Activated T-helper 2 cell treated with anti-CD3 and anti-CD28 coated beads, Interferon-gamma antibody, Interleukin-2, Interleukin-4, amounts not matched to agents 10 μg/mL and 5 μg/mL and 100 μg/mL, durations not matched to agents 14 hours and 24 hours and 36 hours (primary cell): ENCODE data around the gene PDCD1LG2. TPM values are rescaled to one million over a fixed set of nuclear protein-coding genes. Genes with fewer than 3 reads are reported as not detected.

Source experiments
- DNase-seq: peaks from one replicate; pipeline ENCODE4 v3.0.0; 2021; ENCODE audit warnings: low spot score
- H3K27ac Mint-ChIP-seq: one replicate; pipeline ENCODE4 v1.8.0; 2021; ENCODE audit warnings: mixed read lengths
- H3K27me3 Mint-ChIP-seq: one replicate; pipeline ENCODE4 v1.8.0; 2021; ENCODE audit warnings: low read depth, mixed read lengths
- H3K36me3 Mint-ChIP-seq: one replicate; pipeline ENCODE4 v1.8.0; 2021; ENCODE audit warnings: low read depth, mixed read lengths
- H3K4me1 Mint-ChIP-seq: one replicate; pipeline ENCODE4 v1.8.0; 2021; ENCODE audit warnings: low read depth, mixed read lengths
- H3K4me3 Mint-ChIP-seq: one replicate; pipeline ENCODE4 v1.8.0; 2021; ENCODE audit warnings: low read depth, mild to moderate bottlenecking, moderate library complexity, mixed read lengths
- H3K9me3 Mint-ChIP-seq: one replicate; pipeline ENCODE4 v1.8.0; 2021; ENCODE audit warnings: mixed read lengths
- intact Hi-C: fragments of 100-400 bp; cut with micrococcal nuclease; formaldehyde crosslinking; loops from one replicate; pipeline ENCODE4 v1.15.1; 2023
- total RNA-seq: library from RNA; stranded (reverse); gene quantifications from 2 replicates; pipeline ENCODE4 v1.2.3, GENCODE V29; 2022

PDCD1LG2 gene
- total RNA-seq, 1 donor from 2014 or later: 1.7 TPM

GRCh38 chr9:5587024-5587423, 76.7 kb downstream of the PDCD1LG2 start:
- peaks cover 6% of the 10 kb centered on the region for H3K36me3 Mint-ChIP-seq
- intact Hi-C loops: loop anchor here (2.0 to 5.0 kb wide), 2 partner anchors 28 to 605 kb away; no protein-coding TSS in a partner anchor
- H3K27ac Mint-ChIP-seq: peak overlapping the region; percentile 89
- H3K9me3 Mint-ChIP-seq: peaks cover 4% of the 10 kb centered on the region
- H3K4me1 Mint-ChIP-seq: peaks cover 52% of the 10 kb centered on the region
- H3K27me3 Mint-ChIP-seq: peaks cover 2% of the 10 kb centered on the region
- H3K4me3 Mint-ChIP-seq: no peak overlapping the region
- no peak for DNase-seq

- no peaks in the 10 kb centered on the region for H3K36me3 Mint-ChIP-seq
- H3K9me3 Mint-ChIP-seq: no peaks in the 10 kb centered on the region
- H3K27me3 Mint-ChIP-seq: peaks cover 2% of the 10 kb centered on the region
- intact Hi-C loops: no loop called here
- no peak overlapping the region for H3K27ac Mint-ChIP-seq
- H3K4me3 Mint-ChIP-seq: no peak overlapping the region
- peaks cover 36% of the 10 kb centered on the region for H3K4me1 Mint-ChIP-seq
- no peak for DNase-seq
Measured at GRCh38 chr9:5592231-5592630, 81.9 kb downstream of the PDCD1LG2 start.

DNA sequence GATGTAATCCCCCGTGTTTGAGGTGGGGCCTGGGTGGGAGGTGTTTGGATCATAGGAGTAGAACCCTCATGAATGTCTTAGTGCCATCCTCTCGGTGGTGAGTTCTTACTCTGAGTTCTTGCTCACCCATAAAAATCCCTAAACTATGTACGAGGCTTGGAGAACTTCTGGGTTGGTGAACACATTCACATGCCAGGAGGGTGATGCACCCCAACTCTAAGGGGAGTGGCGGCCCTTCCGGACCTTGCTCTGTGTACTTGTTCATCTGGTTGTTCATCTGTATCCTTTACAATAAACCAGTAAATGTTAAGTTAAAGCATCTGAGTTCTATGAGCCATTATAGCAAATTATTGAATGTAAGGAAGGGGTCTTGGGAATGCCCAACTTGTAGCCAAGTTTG, 82.6 kb downstream of the PDCD1LG2 start:
- intact Hi-C loops: no loop called here
- peaks cover 30% of the 10 kb centered on the region for H3K4me1 Mint-ChIP-seq

DNA sequence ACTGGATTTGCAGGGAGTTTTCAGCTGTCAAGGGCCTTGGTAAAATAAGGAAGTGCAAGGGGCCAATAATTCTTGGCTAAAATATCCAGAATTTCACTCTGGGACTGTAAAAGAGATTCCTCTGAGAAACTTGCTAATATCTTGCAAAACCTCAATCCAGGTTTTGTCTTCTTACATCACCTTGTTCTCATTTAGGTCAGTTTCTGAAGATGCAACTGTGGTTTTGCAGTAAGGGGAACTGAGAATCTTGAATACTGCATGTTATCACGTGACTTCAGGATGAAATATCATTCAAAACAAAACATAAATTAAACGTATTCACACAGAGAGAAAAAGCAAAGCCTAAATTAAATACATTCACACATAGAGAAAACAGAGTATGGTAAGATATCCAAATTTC, 83.6 kb downstream of the PDCD1LG2 start:
- H3K4me1 Mint-ChIP-seq: peaks cover 30% of the 10 kb centered on the region
- no peak for DNase-seq
- intact Hi-C loops: no loop called here
- no peak overlapping the region for H3K27ac Mint-ChIP-seq
- no peak overlapping the region for H3K4me3 Mint-ChIP-seq
- H3K27me3 Mint-ChIP-seq: peaks cover 2% of the 10 kb centered on the region
- no peaks in the 10 kb centered on the region for H3K36me3 Mint-ChIP-seq
- H3K9me3 Mint-ChIP-seq: no peaks in the 10 kb centered on the region

More for the DNA sequence above, 82.6 kb downstream of the PDCD1LG2 start:
- H3K27ac Mint-ChIP-seq: no peak overlapping the region
- H3K27me3 Mint-ChIP-seq: peaks cover 2% of the 10 kb centered on the region
- H3K9me3 Mint-ChIP-seq: no peaks in the 10 kb centered on the region
- DNase-seq: no peak
- H3K4me3 Mint-ChIP-seq: no peak overlapping the region
- H3K36me3 Mint-ChIP-seq: no peaks in the 10 kb centered on the region

- intact Hi-C loops: no loop called here
- Mint-ChIP-seq H3K27ac (no peak overlapping the region), H3K4me1 (peaks cover 32% of the 10 kb centered on the region), H3K9me3 (no peaks in the 10 kb centered on the region), H3K4me3 (no peak overlapping the region), H3K36me3 (no peaks in the 10 kb centered on the region), H3K27me3 (peaks cover 2% of the 10 kb centered on the region)
- DNase-seq: no peak
Measured at GRCh38 chr9:5596173-5596572, 85.8 kb downstream of the PDCD1LG2 start.

GRCh38 chr9:5608298-5609225, 98.2 kb downstream of the PDCD1LG2 start:
- no peaks in the 10 kb centered on the region for H3K27me3 Mint-ChIP-seq
- H3K4me3 Mint-ChIP-seq: peak overlapping the region; percentile 59
- peak overlapping the region; percentile 23 for H3K27ac Mint-ChIP-seq
- no peak for DNase-seq
- peaks cover 16% of the 10 kb centered on the region for H3K4me1 Mint-ChIP-seq
- no peaks in the 10 kb centered on the region for H3K9me3 Mint-ChIP-seq
- H3K36me3 Mint-ChIP-seq: peaks cover 3% of the 10 kb centered on the region
- intact Hi-C loops: loop anchor here (10.0 kb wide), 2 partner anchors 524 to 924 kb away; no protein-coding TSS in a partner anchor

GRCh38 chr9:5609226-5609596, 98.9 kb downstream of the PDCD1LG2 start:
- no peak for DNase-seq
- peaks cover 3% of the 10 kb centered on the region for H3K36me3 Mint-ChIP-seq
- no peaks in the 10 kb centered on the region for H3K27me3 Mint-ChIP-seq
- no peaks in the 10 kb centered on the region for H3K9me3 Mint-ChIP-seq
- intact Hi-C loops: loop anchor here (10.0 kb wide), 2 partner anchors 524 to 924 kb away; no protein-coding TSS in a partner anchor
- H3K27ac Mint-ChIP-seq: no peak overlapping the region
- H3K4me3 Mint-ChIP-seq: peak overlapping the region; percentile 59
- peaks cover 16% of the 10 kb centered on the region for H3K4me1 Mint-ChIP-seq

DNA sequence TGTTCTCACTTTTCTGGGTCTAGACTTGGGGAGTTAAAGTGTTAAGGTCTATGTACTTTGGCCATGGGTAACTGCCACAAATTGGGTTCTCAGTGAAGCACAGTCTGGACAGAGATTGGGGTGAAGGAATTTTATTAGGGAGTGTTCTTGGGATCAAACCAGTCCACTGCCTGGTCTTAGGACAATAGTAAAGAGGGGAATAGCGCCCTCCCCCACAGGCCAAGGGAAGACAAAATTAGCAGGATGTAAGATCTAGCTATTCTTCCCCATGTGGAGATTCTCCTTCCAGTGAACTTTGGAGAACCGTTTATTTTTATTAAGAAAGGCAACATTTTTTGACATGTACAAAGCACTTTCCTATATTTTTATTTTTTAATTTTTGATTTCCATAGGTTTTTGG, 100.2 kb downstream of the PDCD1LG2 start:
- Mint-ChIP-seq H3K36me3 (peaks cover 3% of the 10 kb centered on the region), H3K4me3 (no peak overlapping the region), H3K4me1 (peaks cover 25% of the 10 kb centered on the region), H3K27me3 (no peaks in the 10 kb centered on the region), H3K9me3 (no peaks in the 10 kb centered on the region), H3K27ac (no peak overlapping the region)
- DNase-seq: no peak
- intact Hi-C loops: no loop called here

DNA sequence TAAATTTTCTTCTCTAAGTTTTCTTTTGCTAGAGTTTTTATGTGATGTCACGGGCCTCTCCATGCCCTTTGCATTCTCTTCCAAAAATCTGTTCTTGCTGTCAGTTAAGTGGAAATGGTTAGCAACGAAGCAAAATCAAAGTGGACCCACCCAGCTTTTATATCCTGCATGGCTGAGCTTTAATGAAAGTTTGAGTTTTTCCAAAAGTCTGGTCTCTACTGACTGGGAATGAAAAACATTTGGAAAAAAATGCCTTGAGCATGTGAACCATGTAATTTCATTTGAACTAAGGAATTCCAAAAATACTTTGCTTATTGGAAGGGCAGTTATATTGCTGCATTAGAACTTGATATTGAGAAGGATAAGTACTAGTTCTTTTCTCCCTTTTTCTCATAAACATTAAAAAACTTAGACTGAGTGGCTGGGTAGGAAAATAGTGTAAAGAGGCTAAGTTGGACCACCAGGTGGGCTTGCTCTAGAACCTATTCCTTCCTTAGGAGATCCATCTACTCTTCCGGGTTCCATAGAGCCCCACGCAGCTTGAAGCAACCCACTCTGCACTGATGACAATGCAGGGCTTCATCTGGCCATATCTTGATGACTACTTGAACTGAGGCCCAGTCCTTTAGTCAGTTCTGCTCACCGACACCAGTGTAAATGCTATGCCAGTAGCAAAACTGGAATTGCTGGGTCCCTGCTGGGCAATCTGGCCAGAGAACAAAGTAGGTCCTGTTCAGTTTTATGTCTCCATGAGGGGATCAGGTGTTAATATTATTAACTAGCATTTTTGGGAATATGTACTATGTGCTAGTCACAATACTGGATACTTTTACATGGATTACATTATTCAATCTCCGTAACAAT, 101.2 kb downstream of the PDCD1LG2 start:
- intact Hi-C loops: no loop called here
- H3K27ac Mint-ChIP-seq: no peak overlapping the region
- DNase-seq: no peak
- H3K4me3 Mint-ChIP-seq: no peak overlapping the region
- H3K27me3 Mint-ChIP-seq: no peaks in the 10 kb centered on the region
- H3K4me1 Mint-ChIP-seq: peaks cover 27% of the 10 kb centered on the region
- peaks cover 6% of the 10 kb centered on the region for H3K36me3 Mint-ChIP-seq
- no peaks in the 10 kb centered on the region for H3K9me3 Mint-ChIP-seq

GRCh38 chr9:5612185-5612530, 101.8 kb downstream of the PDCD1LG2 start:
- no peak overlapping the region for H3K27ac Mint-ChIP-seq
- H3K9me3 Mint-ChIP-seq: no peaks in the 10 kb centered on the region
- H3K27me3 Mint-ChIP-seq: no peaks in the 10 kb centered on the region
- peaks cover 28% of the 10 kb centered on the region for H3K4me1 Mint-ChIP-seq
- intact Hi-C loops: no loop called here
- no peak for DNase-seq
- H3K36me3 Mint-ChIP-seq: peaks cover 4% of the 10 kb centered on the region
- H3K4me3 Mint-ChIP-seq: no peak overlapping the region

- no peak for DNase-seq
- Mint-ChIP-seq H3K27ac (no peak overlapping the region), H3K27me3 (no peaks in the 10 kb centered on the region), H3K4me1 (peaks cover 34% of the 10 kb centered on the region), H3K9me3 (no peaks in the 10 kb centered on the region), H3K4me3 (no peak overlapping the region), H3K36me3 (peaks cover 10% of the 10 kb centered on the region)
- intact Hi-C loops: no loop called here
Measured at GRCh38 chr9:5614192-5614591, 103.9 kb downstream of the PDCD1LG2 start.

DNA sequence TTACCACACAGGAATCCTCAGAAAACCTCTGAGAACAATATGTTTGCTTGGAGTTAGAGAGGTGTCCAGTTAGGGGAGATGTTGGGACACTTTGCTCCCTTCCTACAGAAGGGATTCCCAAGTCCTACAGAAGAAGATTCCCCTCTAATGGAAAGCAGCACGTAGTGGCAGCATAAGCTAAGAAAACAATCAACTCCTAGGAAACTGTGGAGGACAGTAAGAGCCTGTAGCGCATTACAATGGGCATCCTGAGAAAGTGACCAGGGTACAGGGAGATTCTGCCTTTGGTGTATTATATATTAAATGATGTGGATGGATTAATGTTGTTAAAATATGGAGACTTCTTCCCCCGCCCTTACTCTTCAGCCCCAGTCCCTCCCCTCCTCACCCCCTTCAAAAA, 104.7 kb downstream of the PDCD1LG2 start:
- intact Hi-C loops: no loop called here
- no peaks in the 10 kb centered on the region for H3K9me3 Mint-ChIP-seq

GRCh38 chr9:5617749-5618148, 107.4 kb downstream of the PDCD1LG2 start:
- Mint-ChIP-seq H3K27me3 (no peaks in the 10 kb centered on the region), H3K9me3 (no peaks in the 10 kb centered on the region), H3K4me1 (peaks cover 30% of the 10 kb centered on the region), H3K4me3 (no peak overlapping the region), H3K27ac (peak overlapping the region; percentile 34), H3K36me3 (peaks cover 20% of the 10 kb centered on the region)
- intact Hi-C loops: loop anchor here (1.0 kb wide), 1 partner anchor 10 kb away; no protein-coding TSS in a partner anchor
- no peak for DNase-seq

More for the DNA sequence above, 104.7 kb downstream of the PDCD1LG2 start:
- peaks cover 12% of the 10 kb centered on the region for H3K36me3 Mint-ChIP-seq
- H3K4me3 Mint-ChIP-seq: no peak overlapping the region
- H3K4me1 Mint-ChIP-seq: peaks cover 31% of the 10 kb centered on the region
- no peaks in the 10 kb centered on the region for H3K27me3 Mint-ChIP-seq
- no peak overlapping the region for H3K27ac Mint-ChIP-seq
- DNase-seq: no peak
